ENCODE data around the gene DDX28. TPM values are rescaled to one million over a fixed set of nuclear protein-coding genes. Genes with fewer than 3 reads are reported as not detected.

DDX28 gene
- total RNA-seq, 2 experiments from 2014 or later: 16.6 to 17.3 TPM

- Mint-ChIP-seq H3K4me1 (ENCODE audit: low read depth) (peaks cover 21% of the 10 kb centered on the region), H3K36me3 (ENCODE audit: low read depth) (no peaks in the 10 kb centered on the region), H3K9me3 (no peaks in the 10 kb centered on the region), H3K4me3 (no peak within 1 kb of the TSS), H3K27me3 (no peaks in the 10 kb centered on the region), H3K27ac (no peak within 1 kb of the TSS)
- CTCF ChIA-PET: interaction anchor here (0.8 to 1.6 kb wide), 4 partner anchors 9 to 50 kb away, joined by 3 to 6 read pairs (median 4); no protein-coding TSS in a partner anchor
- TF ChIP-seq, protein P1, sequence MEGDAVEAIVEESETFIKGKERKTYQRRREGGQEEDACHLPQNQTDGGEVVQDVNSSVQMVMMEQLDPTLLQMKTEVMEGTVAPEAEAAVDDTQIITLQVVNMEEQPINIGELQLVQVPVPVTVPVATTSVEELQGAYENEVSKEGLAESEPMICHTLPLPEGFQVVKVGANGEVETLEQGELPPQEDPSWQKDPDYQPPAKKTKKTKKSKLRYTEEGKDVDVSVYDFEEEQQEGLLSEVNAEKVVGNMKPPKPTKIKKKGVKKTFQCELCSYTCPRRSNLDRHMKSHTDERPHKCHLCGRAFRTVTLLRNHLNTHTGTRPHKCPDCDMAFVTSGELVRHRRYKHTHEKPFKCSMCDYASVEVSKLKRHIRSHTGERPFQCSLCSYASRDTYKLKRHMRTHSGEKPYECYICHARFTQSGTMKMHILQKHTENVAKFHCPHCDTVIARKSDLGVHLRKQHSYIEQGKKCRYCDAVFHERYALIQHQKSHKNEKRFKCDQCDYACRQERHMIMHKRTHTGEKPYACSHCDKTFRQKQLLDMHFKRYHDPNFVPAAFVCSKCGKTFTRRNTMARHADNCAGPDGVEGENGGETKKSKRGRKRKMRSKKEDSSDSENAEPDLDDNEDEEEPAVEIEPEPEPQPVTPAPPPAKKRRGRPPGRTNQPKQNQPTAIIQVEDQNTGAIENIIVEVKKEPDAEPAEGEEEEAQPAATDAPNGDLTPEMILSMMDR (IDR thresholded peaks at IDR 0.05): peak; percentile 39
- POLR2A ChIA-PET: no interaction called here
- no peak for DNase-seq
- ATAC-seq: no peak
- intact Hi-C loops (cut with micrococcal nuclease): no loop called here
These were observed 42.9 kb downstream of the DDX28 start, which contains the start of gene DPEP3 for GRCh38 chr16:67979955-67980678. TSS of gene DPEP3 (minus strand) at chr16:67980499. CDS start at chr16:67980380, 119 bp downstream.

GRCh38 chr16:67977469-67978227 is 45.4 kb downstream of the DDX28 start:
- CTCF ChIA-PET: interaction anchor here (0.9 to 1.1 kb wide), 3 partner anchors 12 to 139 kb away, joined by 3 to 4 read pairs (median 3); no protein-coding TSS in a partner anchor
- Mint-ChIP-seq H3K27me3 (no peaks in the 10 kb centered on the region), H3K9me3 (no peaks in the 10 kb centered on the region), H3K27ac (no peak overlapping the region), H3K36me3 (ENCODE audit: low read depth) (no peaks in the 10 kb centered on the region), H3K4me3 (no peak overlapping the region), H3K4me1 (ENCODE audit: low read depth) (peaks cover under 1% of the 10 kb centered on the region)
- ATAC-seq (no peak), DNase-seq (no peak)
- TF ChIP-seq, protein P1 (IDR thresholded peaks at IDR 0.05): no peak
- POLR2A ChIA-PET: interaction anchor here (0.7 to 1.1 kb wide), 3 partner anchors 10 to 45 kb away, joined by 3 to 4 read pairs (median 3); no protein-coding TSS in a partner anchor
- intact Hi-C loops (cut with micrococcal nuclease): no loop called here

GRCh38 chr16:67977005-67977404 is 46.0 kb downstream of the DDX28 start:
- no peaks in the 10 kb centered on the region for H3K36me3 Mint-ChIP-seq (ENCODE audit: low read depth)
- ATAC-seq: no peak

DNA sequence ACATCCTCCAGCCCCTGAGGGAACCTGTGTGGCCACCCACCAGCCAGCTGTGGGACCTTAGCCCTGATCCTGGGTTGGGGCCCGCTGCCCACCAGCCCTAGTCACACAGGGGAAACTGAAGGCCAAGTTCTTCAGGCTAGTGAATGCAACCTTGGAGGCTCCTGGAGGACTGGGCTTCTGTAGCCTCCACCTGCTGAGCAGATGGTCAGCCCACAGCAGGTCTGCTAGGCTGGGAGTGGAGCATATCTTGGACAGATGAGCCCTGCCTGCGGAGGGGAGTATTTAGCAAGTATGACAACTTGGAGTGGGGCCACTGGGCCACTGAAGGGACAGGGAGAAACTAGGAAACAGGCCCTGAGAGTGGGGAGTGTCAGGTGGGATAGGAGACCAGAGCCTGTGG is 46.8 kb downstream of the DDX28 start:
- TF ChIP-seq, protein P1 (IDR thresholded peaks at IDR 0.05): no peak
- Mint-ChIP-seq H3K27ac (no peak overlapping the region), H3K4me3 (no peak overlapping the region), H3K27me3 (no peaks in the 10 kb centered on the region), H3K9me3 (no peaks in the 10 kb centered on the region), H3K4me1 (ENCODE audit: low read depth) (no peaks in the 10 kb centered on the region), H3K36me3 (ENCODE audit: low read depth) (no peaks in the 10 kb centered on the region)
- CTCF ChIA-PET: no interaction called here
- intact Hi-C loops (cut with micrococcal nuclease): no loop called here
- no peak for ATAC-seq
- no peak for DNase-seq
- POLR2A ChIA-PET: no interaction called here

More at GRCh38 chr16:67977005-67977404, 46.0 kb downstream of the DDX28 start:
- DNase-seq: no peak
- CTCF ChIA-PET: no interaction called here
- POLR2A ChIA-PET: interaction anchor here (0.7 to 1.1 kb wide), 2 partner anchors 12 to 45 kb away, joined by 3 to 4 read pairs; no protein-coding TSS in a partner anchor
- Mint-ChIP-seq H3K9me3 (no peaks in the 10 kb centered on the region), H3K4me1 (ENCODE audit: low read depth) (no peaks in the 10 kb centered on the region), H3K27ac (no peak overlapping the region), H3K27me3 (no peaks in the 10 kb centered on the region), H3K4me3 (no peak overlapping the region)
- intact Hi-C loops (cut with micrococcal nuclease): no loop called here
- TF ChIP-seq, protein P1 (IDR thresholded peaks at IDR 0.05): no peak
